Mesenchymal stem cell (in vitro differentiated cells and primary cell): ENCODE measurements around the gene RFX8.

Source experiments
- DNase-seq: peaks from one replicate; pipeline ENCODE4 v3.0.0-alpha.2; 2013
- H2AFZ ChIP-seq: one replicate; pipeline ENCODE4 v1.6.1; 2013; ENCODE audit warnings: low read depth, mild to moderate bottlenecking, control low read depth, inconsistent platforms, low read length, moderate library complexity
- H2AK5ac ChIP-seq: 2 replicates; pipeline ENCODE4 v1.6.1; 2013; ENCODE audit warnings: low read length, moderate library complexity, mild to moderate bottlenecking, inconsistent platforms; ENCODE audit not compliant: severe bottlenecking
- H2BK120ac ChIP-seq: one replicate; pipeline ENCODE4 v1.6.1; 2013; ENCODE audit warnings: low read depth, mild to moderate bottlenecking, inconsistent platforms, low read length, moderate library complexity
- H2BK12ac ChIP-seq, 2 experiments: one replicate each; pipeline ENCODE4 v1.6.1; 2013; ENCODE audit warnings: inconsistent platforms in 2 of 2, low read length in 2 of 2, mild to moderate bottlenecking in 2 of 2, moderate library complexity in 2 of 2, control low read depth in 1 of 2
- H2BK15ac ChIP-seq: one replicate; pipeline ENCODE4 v1.6.1; 2013; ENCODE audit warnings: mild to moderate bottlenecking, low read depth, inconsistent platforms; ENCODE audit not compliant: poor library complexity, severe bottlenecking
- H2BK5ac ChIP-seq: 2 replicates; pipeline ENCODE4 v1.6.1; 2013; ENCODE audit warnings: low read depth, mild to moderate bottlenecking, low read length, control low read depth, inconsistent platforms; ENCODE audit not compliant: poor library complexity, severe bottlenecking
- H3K14ac ChIP-seq, 2 experiments: one replicate each; pipeline ENCODE4 v1.6.1; 2013; ENCODE audit warnings: inconsistent platforms in 2 of 2, low read length in 2 of 2, control low read depth in 1 of 2, mild to moderate bottlenecking in 1 of 2, moderate library complexity in 1 of 2
- H3K18ac ChIP-seq, 2 experiments: one replicate each; pipeline ENCODE4 v1.6.1; 2013; ENCODE audit warnings: inconsistent platforms in 2 of 2, low read length in 2 of 2, control low read depth in 1 of 2, low read depth in 1 of 2, mild to moderate bottlenecking in 1 of 2
- H3K23ac ChIP-seq, 2 experiments: one replicate each; pipeline ENCODE4 v1.6.1; 2013; ENCODE audit warnings: inconsistent platforms in 2 of 2, low read length in 2 of 2, mild to moderate bottlenecking in 2 of 2, moderate library complexity in 2 of 2, control low read depth in 1 of 2
- H3K27ac ChIP-seq: 2 replicates; pipeline ENCODE4 v1.5.1; 2013; ENCODE audit warnings: mild to moderate bottlenecking, moderate library complexity, low read length, control low read depth, inconsistent platforms; ENCODE audit not compliant: poor library complexity, severe bottlenecking
- H3K27me3 ChIP-seq, 2 experiments: 2 replicates each; pipeline versions ENCODE4 v1.6.1 to v1.7.0; 2013; ENCODE audit warnings: low read length in 2 of 2, mild to moderate bottlenecking in 2 of 2, moderate library complexity in 2 of 2, control low read depth in 1 of 2, inconsistent platforms in 1 of 2; ENCODE audit not compliant: control insufficient read depth in 1 of 2, insufficient read depth in 1 of 2
- H3K36me3 ChIP-seq, 2 experiments: 2 replicates each; pipeline versions ENCODE4 v1.6.1 to v1.7.0; 2013; ENCODE audit warnings: low read length in 2 of 2, control low read depth in 1 of 2, inconsistent platforms in 1 of 2, low read depth in 1 of 2, mild to moderate bottlenecking in 1 of 2; ENCODE audit not compliant: insufficient read depth in 2 of 2, control insufficient read depth in 1 of 2
- H3K4ac ChIP-seq, 2 experiments: one replicate each; pipeline ENCODE4 v1.6.1; 2013; ENCODE audit warnings: inconsistent platforms in 2 of 2, low read length in 2 of 2, mild to moderate bottlenecking in 2 of 2, moderate library complexity in 2 of 2, control low read depth in 1 of 2, low read depth in 1 of 2
- H3K4me1 ChIP-seq: 2 replicates; pipeline ENCODE4 v1.6.1; 2013; ENCODE audit warnings: low read depth, low read length, control low read depth; ENCODE audit not compliant: control insufficient read depth, insufficient read depth
- H3K4me2 ChIP-seq: 2 replicates; pipeline ENCODE4 v1.6.1; 2013; ENCODE audit warnings: low read length, mild to moderate bottlenecking, inconsistent platforms; ENCODE audit not compliant: poor library complexity, severe bottlenecking
- H3K4me3 ChIP-seq, 2 experiments: 2 replicates each; pipeline versions ENCODE4 v1.5.1 to v1.7.0; 2013; ENCODE audit warnings: low read length in 2 of 2, mild to moderate bottlenecking in 2 of 2, control low read depth in 1 of 2, low read depth in 1 of 2; ENCODE audit not compliant: insufficient read depth in 1 of 2
- H3K79me1 ChIP-seq: replicated peaks from 2 replicates; pipeline ENCODE4 v1.6.1; 2013; ENCODE audit warnings: mild to moderate bottlenecking, control low read depth, low read length, inconsistent platforms; ENCODE audit not compliant: poor library complexity, severe bottlenecking
- H3K9ac ChIP-seq: 2 replicates; pipeline ENCODE4 v1.7.0; 2013; ENCODE audit warnings: mild to moderate bottlenecking, low read length, moderate library complexity
- H3K9me3 ChIP-seq: 2 replicates; pipeline ENCODE4 v1.7.0; 2013; ENCODE audit warnings: mild to moderate bottlenecking, low read length; ENCODE audit not compliant: control insufficient read depth
- H4K8ac ChIP-seq: one replicate; pipeline ENCODE4 v1.6.1; 2013; ENCODE audit warnings: inconsistent platforms, mild to moderate bottlenecking, low read length, moderate library complexity
- H4K91ac ChIP-seq: one replicate; pipeline ENCODE4 v1.6.1; 2013; ENCODE audit warnings: mild to moderate bottlenecking, low read length, inconsistent platforms
- WGBS: methylation state at CpG from one replicate; pipeline ENCODE4 v1.1.7; 2013; ENCODE audit warnings: mixed read lengths; 5-methylcytosine and 5-hydroxymethylcytosine counted together

RFX8 gene

GRCh38 chr2:101379091-101379490 lies 95.8 kb downstream of the RFX8 start:
- Histone ChIP-seq H2BK5ac (no peak overlapping the region), H3K9me3 (no peaks in the 10 kb centered on the region), H2BK120ac (no peak overlapping the region), H3K79me1 (no peaks in the 10 kb centered on the region), H3K4me2 (no peak overlapping the region), H4K91ac (no peak overlapping the region), H4K8ac (no peak overlapping the region), H2BK12ac (no peak overlapping the region), H2AK5ac (no peak overlapping the region), H3K4me3 (no peak overlapping the region), H3K9ac (no peak overlapping the region), H3K18ac (no peak overlapping the region), H3K23ac (no peak overlapping the region), H3K36me3 (no peaks in the 10 kb centered on the region), H3K14ac (no peak overlapping the region), H3K4me1 (peaks cover 8% of the 10 kb centered on the region), H3K27ac (no peak overlapping the region), H2AFZ (no peak overlapping the region), H2BK15ac (no peak overlapping the region), H3K27me3 (peaks cover 0 to 9% of the 10 kb centered on the region in 2 experiments), H3K4ac (no peak overlapping the region)
- WGBS = 100% methylated on average over 2 of the region's 2 CpGs
- DNase-seq = no peak

GRCh38 chr2:101375653-101376052 lies 99.3 kb downstream of the RFX8 start:
- no peaks in the 10 kb centered on the region for H3K36me3 ChIP-seq
- peaks cover 5% of the 10 kb centered on the region for H3K4me1 ChIP-seq
- no peaks in the 10 kb centered on the region for H3K9me3 ChIP-seq
- H3K27ac ChIP-seq = no peak overlapping the region
- H3K4me3 ChIP-seq = no peak overlapping the region
- 85% methylated on average over 9 of the region's 9 CpGs for WGBS
- H3K27me3 ChIP-seq = peaks cover 0 to 11% of the 10 kb centered on the region in 2 experiments
- H3K14ac ChIP-seq = no peak overlapping the region
- H2BK120ac ChIP-seq = no peak overlapping the region
- H3K23ac ChIP-seq = no peak overlapping the region
- no peak overlapping the region for H2BK15ac ChIP-seq
- H3K4me2 ChIP-seq = no peak overlapping the region
- no peak for DNase-seq
- no peak overlapping the region for H4K8ac ChIP-seq
- no peak overlapping the region for H2BK5ac ChIP-seq
- no peak overlapping the region for H4K91ac ChIP-seq
- no peak overlapping the region for H2BK12ac ChIP-seq
- H3K4ac ChIP-seq = no peak overlapping the region
- no peak overlapping the region for H3K18ac ChIP-seq
- no peak overlapping the region for H2AK5ac ChIP-seq
- H2AFZ ChIP-seq = no peak overlapping the region
- H3K9ac ChIP-seq = no peak overlapping the region
- no peaks in the 10 kb centered on the region for H3K79me1 ChIP-seq

- Histone ChIP-seq H3K14ac (no peak overlapping the region), H3K4me2 (no peak overlapping the region), H2AFZ (no peak overlapping the region), H3K4me3 (no peak overlapping the region), H3K79me1 (no peaks in the 10 kb centered on the region), H2AK5ac (no peak overlapping the region), H2BK12ac (no peak overlapping the region), H4K91ac (no peak overlapping the region), H3K36me3 (no peaks in the 10 kb centered on the region), H3K23ac (no peak overlapping the region), H4K8ac (no peak overlapping the region), H2BK120ac (no peak overlapping the region), H3K9ac (no peak overlapping the region), H2BK5ac (no peak overlapping the region), H3K27me3 (peaks cover 0 to 14% of the 10 kb centered on the region in 2 experiments), H3K27ac (no peak overlapping the region), H3K4ac (no peak overlapping the region), H3K9me3 (no peaks in the 10 kb centered on the region), H3K18ac (no peak overlapping the region), H2BK15ac (no peak overlapping the region), H3K4me1 (no peaks in the 10 kb centered on the region)
- 89% methylated on average over 7 of the region's 7 CpGs for WGBS
- DNase-seq = no peak
These were observed 99.9 kb downstream of the RFX8 start for GRCh38 chr2:101374821-101375561.

GRCh38 chr2:101372792-101373191 lies 102.1 kb downstream of the RFX8 start:
- no peak overlapping the region for H3K18ac ChIP-seq
- H4K91ac ChIP-seq = no peak overlapping the region
- no peak overlapping the region for H2BK120ac ChIP-seq
- no peak overlapping the region for H3K4me2 ChIP-seq
- H4K8ac ChIP-seq = no peak overlapping the region
- no peak overlapping the region for H2BK5ac ChIP-seq
- no peak overlapping the region for H3K23ac ChIP-seq
- H2BK12ac ChIP-seq = no peak overlapping the region
- no peak overlapping the region for H3K27ac ChIP-seq
- H3K36me3 ChIP-seq = no peaks in the 10 kb centered on the region
- no peaks in the 10 kb centered on the region for H3K4me1 ChIP-seq
- H2AK5ac ChIP-seq = no peak overlapping the region
- no peak overlapping the region for H2AFZ ChIP-seq
- DNase-seq = no peak
- no peak overlapping the region for H3K9ac ChIP-seq
- no peak overlapping the region for H3K14ac ChIP-seq
- H3K4ac ChIP-seq = no peak overlapping the region
- H2BK15ac ChIP-seq = no peak overlapping the region
- H3K9me3 ChIP-seq = no peaks in the 10 kb centered on the region
- H3K4me3 ChIP-seq = no peak overlapping the region
- H3K79me1 ChIP-seq = no peaks in the 10 kb centered on the region
- no CpG with 5 or more reads among the region's 1 CpG for WGBS
- H3K27me3 ChIP-seq = peaks cover 5 to 23% of the 10 kb centered on the region in 2 experiments
